Keratinocyte (primary cell): Measurements from ENCODE around the gene POLR1A. TPM values are rescaled to one million over a fixed set of nuclear protein-coding genes. Genes with fewer than 3 reads are reported as not detected.

ENCODE experiments used
- DNase-seq: peaks from one replicate; pipeline ENCODE4 v3.0.0-alpha.2; 2011; ENCODE audit warnings: low read depth, missing footprints, low spot score
- FAIRE-seq: peaks from 2 replicates; lab custom pipeline; 2011; peaks lifted over from hg19 to GRCh38; lab: Jason Lieb, UNC
- H2AFZ ChIP-seq: 2 replicates; pipeline ENCODE4 v1.6.0; 2012; ENCODE audit warnings: low read length, control low read depth, inconsistent platforms; ENCODE audit not compliant: control insufficient read depth
- H3K27ac ChIP-seq: 2 replicates; pipeline ENCODE4 v1.5.1; 2011; ENCODE audit warnings: low read length; ENCODE audit not compliant: control insufficient read depth, insufficient read depth
- H3K27me3 ChIP-seq: 3 replicates; pipeline ENCODE4 v1.6.0; 2011; ENCODE audit warnings: low read length; ENCODE audit not compliant: control insufficient read depth, insufficient read depth; ENCODE audit errors: extremely low read depth
- H3K36me3 ChIP-seq, 2 experiments: 2 replicates in 1 of 2; 3 replicates in 1 of 2; pipeline ENCODE4 v1.5.1; 2011; ENCODE audit warnings: low read length in 2 of 2, mild to moderate bottlenecking in 1 of 2; ENCODE audit not compliant: control insufficient read depth in 2 of 2, insufficient read depth in 2 of 2; ENCODE audit errors: extremely low read depth in 1 of 2
- H3K4me1 ChIP-seq: 3 replicates; pipeline ENCODE4 v1.5.1; 2011; ENCODE audit warnings: low read length; ENCODE audit not compliant: control insufficient read depth, insufficient read depth; ENCODE audit errors: extremely low read depth
- H3K4me2 ChIP-seq: 3 replicates; pipeline ENCODE4 v1.6.0; 2011; ENCODE audit warnings: low read depth, low read length; ENCODE audit not compliant: control insufficient read depth, insufficient read depth; ENCODE audit errors: extremely low read depth
- H3K4me3 ChIP-seq, 3 experiments: fragments of 200-600 bp in 1 of 3; sonication (generic) in 1 of 3; 2 replicates in 2 of 3; 3 replicates in 1 of 3; pipeline ENCODE4 v1.5.1; 2011 to 2016; ENCODE audit warnings: low read length in 3 of 3, mild to moderate bottlenecking in 3 of 3, control low read depth in 2 of 3, inconsistent platforms in 1 of 3, low read depth in 1 of 3, mixed read lengths in 1 of 3, mixed run types in 1 of 3, moderate library complexity in 1 of 3; ENCODE audit not compliant: control insufficient read depth in 2 of 3, insufficient read depth in 2 of 3; ENCODE audit errors: extremely low read depth in 1 of 3
- H3K79me2 ChIP-seq: 2 replicates; pipeline ENCODE4 v1.6.0; 2012; ENCODE audit warnings: low read length; ENCODE audit not compliant: control insufficient read depth, insufficient read depth
- H3K9ac ChIP-seq: 3 replicates; pipeline ENCODE4 v1.6.0; 2011; ENCODE audit warnings: low read length; ENCODE audit not compliant: control insufficient read depth, insufficient read depth; ENCODE audit errors: extremely low read depth
- H3K9me1 ChIP-seq: 3 replicates; pipeline ENCODE4 v1.6.0; 2011; ENCODE audit warnings: low read length; ENCODE audit not compliant: control insufficient read depth, insufficient read depth; ENCODE audit errors: extremely low read depth
- H3K9me3 ChIP-seq: 2 replicates; pipeline ENCODE4 v1.5.1; 2012; ENCODE audit warnings: low read depth, low read length; ENCODE audit not compliant: control insufficient read depth
- H4K20me1 ChIP-seq: 3 replicates; pipeline ENCODE4 v1.6.0; 2011; ENCODE audit warnings: low read length; ENCODE audit not compliant: control insufficient read depth, insufficient read depth; ENCODE audit errors: extremely low read depth
- EZH2 ChIP-seq: IDR thresholded peaks from one replicate; pipeline ENCODE4 v1.6.1; 2012; ENCODE audit warnings: inconsistent platforms, mild to moderate bottlenecking, low read length, moderate library complexity
- dilution Hi-C: fragments of 300-500 bp; cut with MboI; formaldehyde crosslinking; loops from one replicate; pipeline ENCODE4 v1.7.0; 2020; ENCODE audit warnings: low sequenced_read_pairs; ENCODE audit not compliant: extremely low pct_ligation_motif_present
- polyA plus RNA-seq, 5 experiments: library from polyadenylated mRNA; depleted of rRNA in 3 of 5; stranded (reverse) in 3 of 5; stranded (forward) in 1 of 5; unstranded in 1 of 5; fragments of >200 nt; gene quantifications; 1 replicate in 1 of 5; 2 replicates in 3 of 5; 3 replicates in 1 of 5; pipeline versions ENCODE4 v1.2.1 to v1.2.3, GENCODE V29; 2011 to 2012; ENCODE audit warnings: missing spikeins in 2 of 5, low read depth in 1 of 5, low replicate concordance in 1 of 5
- TF ChIP-seq, protein P1 (sequence below), 3 experiments: IDR thresholded peaks in 1 of 3; conservative IDR thresholded peaks in 1 of 3; optimal IDR thresholded peaks in 1 of 3; 2 replicates in 2 of 3; 3 replicates in 1 of 3; pipeline versions ENCODE3 to v1.5.1; 2011; ENCODE audit warnings: low read length in 3 of 3, mild to moderate bottlenecking in 3 of 3, moderate library complexity in 2 of 3, control low read depth in 1 of 3, inconsistent platforms in 1 of 3; ENCODE audit not compliant: insufficient read depth in 2 of 3; ENCODE audit errors: extremely low read depth in 1 of 3

The POLR1A gene
- polyA plus RNA-seq, 1 donor (not counting 4 experiments of a cell fraction or from before 2014, with no cell fraction given): 16.1 TPM

DNA sequence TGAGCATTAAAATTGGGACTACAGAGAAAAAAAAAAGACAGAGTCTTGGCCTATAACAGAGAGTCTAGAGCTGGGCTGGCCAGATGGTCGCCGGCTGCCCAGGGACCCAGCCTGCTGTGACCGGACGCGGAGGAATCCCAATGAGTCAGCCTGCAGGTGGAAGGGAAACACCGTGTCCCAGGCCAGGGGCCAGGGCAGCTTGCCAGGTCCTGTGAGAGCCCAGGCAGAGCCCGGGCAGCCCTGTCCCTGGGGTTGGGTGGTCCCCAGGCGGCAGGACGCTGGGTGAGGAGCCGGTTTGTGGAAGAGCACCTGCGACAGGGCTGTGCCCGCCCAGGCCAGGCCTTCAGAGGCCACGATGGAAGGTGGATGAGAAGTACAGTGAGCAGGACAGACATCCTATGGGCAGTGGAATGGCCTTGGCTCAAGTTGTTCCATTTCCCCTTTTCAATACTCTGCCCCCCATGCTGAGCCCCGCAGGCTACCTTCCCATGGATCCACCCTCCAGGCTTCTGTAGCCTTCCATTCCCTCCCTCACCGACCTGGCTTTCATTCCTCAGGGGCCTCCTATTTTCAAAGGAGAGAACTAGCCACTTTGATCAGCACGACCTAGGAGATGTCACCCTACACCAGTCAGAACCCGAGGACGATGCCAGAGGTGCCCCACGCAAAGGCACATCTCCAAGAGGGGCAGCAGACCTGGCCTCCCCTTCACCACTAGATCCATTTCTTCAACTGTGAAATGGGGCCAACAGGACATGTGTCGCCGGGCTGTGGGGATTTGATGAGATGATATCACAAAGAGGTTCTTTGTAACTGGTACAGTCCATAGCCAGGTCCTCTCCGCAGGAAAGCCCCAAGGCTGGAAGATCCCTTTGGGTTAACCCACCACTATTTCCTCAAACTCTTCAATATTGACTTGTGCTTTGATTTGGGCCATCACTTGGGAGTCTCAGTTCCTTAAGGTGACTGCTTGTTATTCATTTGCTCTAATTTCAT, 87.5 kb downstream of the POLR1A start:
- Histone ChIP-seq H3K27ac (no peak overlapping the region), H4K20me1 (no peaks in the 10 kb centered on the region), H3K4me2 (no peak overlapping the region), H3K79me2 (no peaks in the 10 kb centered on the region), H3K4me1 (no peaks in the 10 kb centered on the region), H3K9me3 (peaks cover 3% of the 10 kb centered on the region), H3K9me1 (no peaks in the 10 kb centered on the region), H3K36me3 (no peaks in the 10 kb centered on the region), H2AFZ (no peak overlapping the region), H3K4me3 (no peak overlapping the region), H3K9ac (no peak overlapping the region), H3K27me3 (no peaks in the 10 kb centered on the region)
- no peak for FAIRE-seq
- no peak for DNase-seq
- TF ChIP-seq, protein P1, sequence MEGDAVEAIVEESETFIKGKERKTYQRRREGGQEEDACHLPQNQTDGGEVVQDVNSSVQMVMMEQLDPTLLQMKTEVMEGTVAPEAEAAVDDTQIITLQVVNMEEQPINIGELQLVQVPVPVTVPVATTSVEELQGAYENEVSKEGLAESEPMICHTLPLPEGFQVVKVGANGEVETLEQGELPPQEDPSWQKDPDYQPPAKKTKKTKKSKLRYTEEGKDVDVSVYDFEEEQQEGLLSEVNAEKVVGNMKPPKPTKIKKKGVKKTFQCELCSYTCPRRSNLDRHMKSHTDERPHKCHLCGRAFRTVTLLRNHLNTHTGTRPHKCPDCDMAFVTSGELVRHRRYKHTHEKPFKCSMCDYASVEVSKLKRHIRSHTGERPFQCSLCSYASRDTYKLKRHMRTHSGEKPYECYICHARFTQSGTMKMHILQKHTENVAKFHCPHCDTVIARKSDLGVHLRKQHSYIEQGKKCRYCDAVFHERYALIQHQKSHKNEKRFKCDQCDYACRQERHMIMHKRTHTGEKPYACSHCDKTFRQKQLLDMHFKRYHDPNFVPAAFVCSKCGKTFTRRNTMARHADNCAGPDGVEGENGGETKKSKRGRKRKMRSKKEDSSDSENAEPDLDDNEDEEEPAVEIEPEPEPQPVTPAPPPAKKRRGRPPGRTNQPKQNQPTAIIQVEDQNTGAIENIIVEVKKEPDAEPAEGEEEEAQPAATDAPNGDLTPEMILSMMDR (optimal IDR thresholded peaks at IDR 0.05 in 1 of 3, IDR thresholded peaks at IDR 0.05 in 1 of 3, conservative IDR thresholded peaks at IDR 0.05 in 1 of 3; ENCODE audit: extremely low read depth in 1 of 3, insufficient read depth in 2 of 3, low read length in 3 of 3): no peak
- TF ChIP-seq EZH2: no peak
- dilution Hi-C loops: no loop called here

GRCh38 chr2:86016581-86016980, 89.1 kb downstream of the POLR1A start:
- H3K9ac ChIP-seq: no peak overlapping the region
- no peak overlapping the region for H3K4me2 ChIP-seq
- FAIRE-seq (no peak), DNase-seq (no peak)
- dilution Hi-C loops: no loop called here
- H3K4me1 ChIP-seq: peaks cover 3% of the 10 kb centered on the region
- H3K27me3 ChIP-seq: no peaks in the 10 kb centered on the region
- TF ChIP-seq EZH2: no peak
- TF ChIP-seq, protein P1 (optimal IDR thresholded peaks at IDR 0.05 in 1 of 3, IDR thresholded peaks at IDR 0.05 in 1 of 3, conservative IDR thresholded peaks at IDR 0.05 in 1 of 3; ENCODE audit: extremely low read depth in 1 of 3, insufficient read depth in 2 of 3, low read length in 3 of 3): no peak
- no peak overlapping the region for H2AFZ ChIP-seq
- no peak overlapping the region for H3K4me3 ChIP-seq
- no peaks in the 10 kb centered on the region for H3K79me2 ChIP-seq
- H3K9me1 ChIP-seq: no peaks in the 10 kb centered on the region
- no peaks in the 10 kb centered on the region for H4K20me1 ChIP-seq
- no peak overlapping the region for H3K27ac ChIP-seq
- no peaks in the 10 kb centered on the region for H3K36me3 ChIP-seq
- peaks cover 3% of the 10 kb centered on the region for H3K9me3 ChIP-seq
